Measurements from ENCODE around the gene PTN.
"Not testable (repeated sequence)": the region's sequence is repeated elsewhere in the genome, so short reads cannot be mapped to it uniquely, and the experiment has no call there.

PTN gene

DNA sequence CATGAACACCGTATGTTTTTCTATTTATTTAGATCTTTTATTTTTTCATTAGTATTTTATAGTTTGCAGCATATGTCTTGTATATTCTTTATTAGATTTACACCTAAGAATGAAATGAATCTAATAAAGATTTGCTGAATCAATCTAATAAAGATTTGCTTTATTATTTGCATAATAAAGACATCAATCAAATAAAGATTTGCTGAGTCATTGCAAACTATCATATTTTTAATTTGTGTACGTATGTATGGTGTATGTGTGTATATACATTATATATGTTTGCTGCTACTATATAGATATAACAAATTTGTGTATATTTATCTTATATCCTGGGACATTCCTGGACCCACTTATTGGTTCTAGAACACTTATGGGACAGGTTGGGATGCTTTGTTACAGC, 147.5 kb downstream of the PTN start:
- Histone ChIP-seq H3K36me3 (ENCODE audit: control insufficient read depth, insufficient read depth, low read length) (no peaks in the 10 kb centered on the region), H3K27me3 (ENCODE audit: control insufficient read depth, insufficient read depth, low read length) (no peaks in the 10 kb centered on the region), H3K9me3 (ENCODE audit: control insufficient read depth, insufficient read depth, low read length) (no peaks in the 10 kb centered on the region), H3K4me3 (ENCODE audit: low read length) (no peak overlapping the region), H3K4me1 (ENCODE audit: control insufficient read depth, insufficient read depth, low read length) (no peaks in the 10 kb centered on the region), H3K27ac (ENCODE audit: low read length) (no peak overlapping the region)
- DNase-seq (ENCODE audit: low read depth, low spot score), result no peak
- no CpG with 5 or more reads among the region's 2 CpGs for WGBS (ENCODE audit: insufficient coverage, insufficient read length)

DNA sequence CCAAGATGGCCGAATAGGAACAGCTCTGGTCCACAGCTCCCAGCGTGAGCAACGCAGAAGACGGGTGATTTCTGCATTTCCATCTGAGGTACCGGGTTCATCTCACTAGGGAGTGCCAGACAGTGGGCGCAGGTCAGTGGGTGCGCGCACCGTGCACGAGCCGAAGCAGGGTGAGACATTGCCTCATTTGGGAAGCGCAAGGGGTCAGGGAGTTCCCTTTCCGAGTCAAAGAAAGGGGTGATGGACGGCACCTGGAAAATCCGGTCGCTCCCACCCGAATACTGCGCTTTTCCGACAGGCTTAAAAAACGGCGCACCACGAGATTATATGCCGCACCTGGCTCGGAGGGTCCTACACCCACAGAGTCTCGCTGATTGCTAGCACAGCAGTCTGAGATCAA, 161.9 kb downstream of the PTN start:
- DNase-seq (ENCODE audit: low read depth, low spot score); H3K9me3 ChIP-seq (ENCODE audit: control insufficient read depth, insufficient read depth, low read length); H3K36me3 ChIP-seq (ENCODE audit: control insufficient read depth, insufficient read depth, low read length); H3K4me3 ChIP-seq (ENCODE audit: low read length); H3K27ac ChIP-seq (ENCODE audit: low read length); H3K27me3 ChIP-seq (ENCODE audit: control insufficient read depth, insufficient read depth, low read length); H3K4me1 ChIP-seq (ENCODE audit: control insufficient read depth, insufficient read depth, low read length): not testable (repeated sequence)
- no CpG with 5 or more reads among the region's 25 CpGs for WGBS (ENCODE audit: insufficient coverage, insufficient read length)
